ENCODE results near the gene CHRNA9. TPM values are rescaled to one million over a fixed set of nuclear protein-coding genes. Genes with fewer than 3 reads are reported as not detected.

CHRNA9 gene
- total RNA-seq, 1 donor from 2014 or later, result not detected

- Mint-ChIP-seq H3K27me3 (ENCODE audit: unreplicated experiment) (no peaks in the 10 kb centered on the region), H3K9me3 (ENCODE audit: unreplicated experiment) (no peaks in the 10 kb centered on the region), H3K36me3 (ENCODE audit: low read depth, unreplicated experiment) (no peaks in the 10 kb centered on the region), H3K4me3 (ENCODE audit: unreplicated experiment) (no peak overlapping the region), H3K4me1 (ENCODE audit: unreplicated experiment) (peaks cover 20% of the 10 kb centered on the region), H3K27ac (ENCODE audit: unreplicated experiment) (no peak overlapping the region)
- TF ChIP-seq, protein P1, sequence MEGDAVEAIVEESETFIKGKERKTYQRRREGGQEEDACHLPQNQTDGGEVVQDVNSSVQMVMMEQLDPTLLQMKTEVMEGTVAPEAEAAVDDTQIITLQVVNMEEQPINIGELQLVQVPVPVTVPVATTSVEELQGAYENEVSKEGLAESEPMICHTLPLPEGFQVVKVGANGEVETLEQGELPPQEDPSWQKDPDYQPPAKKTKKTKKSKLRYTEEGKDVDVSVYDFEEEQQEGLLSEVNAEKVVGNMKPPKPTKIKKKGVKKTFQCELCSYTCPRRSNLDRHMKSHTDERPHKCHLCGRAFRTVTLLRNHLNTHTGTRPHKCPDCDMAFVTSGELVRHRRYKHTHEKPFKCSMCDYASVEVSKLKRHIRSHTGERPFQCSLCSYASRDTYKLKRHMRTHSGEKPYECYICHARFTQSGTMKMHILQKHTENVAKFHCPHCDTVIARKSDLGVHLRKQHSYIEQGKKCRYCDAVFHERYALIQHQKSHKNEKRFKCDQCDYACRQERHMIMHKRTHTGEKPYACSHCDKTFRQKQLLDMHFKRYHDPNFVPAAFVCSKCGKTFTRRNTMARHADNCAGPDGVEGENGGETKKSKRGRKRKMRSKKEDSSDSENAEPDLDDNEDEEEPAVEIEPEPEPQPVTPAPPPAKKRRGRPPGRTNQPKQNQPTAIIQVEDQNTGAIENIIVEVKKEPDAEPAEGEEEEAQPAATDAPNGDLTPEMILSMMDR (IDR thresholded peaks at IDR 0.05; ENCODE audit: unreplicated experiment), result no peak
- DNase-seq (ENCODE audit: low spot score), result no peak
These were observed 61.0 kb downstream of the CHRNA9 start for GRCh38 chr4:40395908-40396793.

DNA sequence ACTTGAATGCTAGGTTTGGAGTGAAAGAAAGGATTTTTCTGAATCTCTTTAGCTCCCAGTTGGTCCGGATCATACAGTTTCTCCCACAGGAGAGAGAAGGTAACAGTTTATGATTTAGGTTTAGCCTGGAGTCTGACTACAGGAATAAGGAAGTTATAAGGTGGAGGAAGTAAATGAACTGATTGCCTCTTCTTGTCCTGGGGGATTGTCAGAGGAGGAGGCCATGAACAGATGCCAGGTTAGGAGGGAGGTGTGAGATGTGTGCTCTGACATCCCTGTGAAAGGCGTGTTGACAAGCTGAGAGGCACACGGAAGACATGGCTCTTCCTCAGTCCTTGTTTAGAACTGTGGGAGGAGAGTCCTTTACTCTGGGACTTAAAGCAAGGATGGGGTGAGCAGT, 64.4 kb downstream of the CHRNA9 start:
- peaks cover 12% of the 10 kb centered on the region for H3K4me1 Mint-ChIP-seq (ENCODE audit: unreplicated experiment)
- no peaks in the 10 kb centered on the region for H3K36me3 Mint-ChIP-seq (ENCODE audit: low read depth, unreplicated experiment)
- no peak overlapping the region for H3K4me3 Mint-ChIP-seq (ENCODE audit: unreplicated experiment)
- H3K27ac Mint-ChIP-seq (ENCODE audit: unreplicated experiment), result no peak overlapping the region
- TF ChIP-seq, protein P1 (IDR thresholded peaks at IDR 0.05; ENCODE audit: unreplicated experiment), result no peak
- no peaks in the 10 kb centered on the region for H3K9me3 Mint-ChIP-seq (ENCODE audit: unreplicated experiment)
- DNase-seq (ENCODE audit: low spot score), result no peak
- no peaks in the 10 kb centered on the region for H3K27me3 Mint-ChIP-seq (ENCODE audit: unreplicated experiment)

DNA sequence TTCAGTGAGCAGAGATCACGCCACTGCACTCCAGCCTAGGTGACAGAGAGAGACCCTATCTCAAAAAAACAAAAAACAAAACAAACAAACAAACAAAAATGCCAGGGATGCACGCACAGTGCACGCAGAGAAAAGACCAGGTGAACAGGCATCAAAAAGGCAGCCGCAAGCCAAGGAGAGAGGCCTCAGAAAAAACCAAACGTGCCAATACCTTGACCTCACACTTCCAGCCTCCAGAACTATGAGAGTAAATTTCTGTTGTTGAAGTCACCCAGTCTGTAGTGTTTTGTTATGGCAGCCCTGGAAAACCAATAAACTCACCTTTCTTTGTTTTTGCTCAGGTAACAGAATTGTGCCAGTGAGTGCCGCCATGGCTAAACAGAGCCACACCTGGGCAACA, 66.0 kb downstream of the CHRNA9 start:
- H3K9me3 Mint-ChIP-seq (ENCODE audit: unreplicated experiment), result no peaks in the 10 kb centered on the region
- H3K27ac Mint-ChIP-seq (ENCODE audit: unreplicated experiment), result no peak overlapping the region
- TF ChIP-seq, protein P1 (IDR thresholded peaks at IDR 0.05; ENCODE audit: unreplicated experiment), result no peak
- H3K4me3 Mint-ChIP-seq (ENCODE audit: unreplicated experiment), result no peak overlapping the region
- H3K4me1 Mint-ChIP-seq (ENCODE audit: unreplicated experiment), result peaks cover 8% of the 10 kb centered on the region
- DNase-seq (ENCODE audit: low spot score), result no peak
- no peaks in the 10 kb centered on the region for H3K36me3 Mint-ChIP-seq (ENCODE audit: low read depth, unreplicated experiment)
- H3K27me3 Mint-ChIP-seq (ENCODE audit: unreplicated experiment), result no peaks in the 10 kb centered on the region

- Mint-ChIP-seq H3K36me3 (ENCODE audit: low read depth, unreplicated experiment) (no peaks in the 10 kb centered on the region), H3K27ac (ENCODE audit: unreplicated experiment) (no peak overlapping the region), H3K9me3 (ENCODE audit: unreplicated experiment) (no peaks in the 10 kb centered on the region), H3K4me1 (ENCODE audit: unreplicated experiment) (peaks cover 4% of the 10 kb centered on the region), H3K27me3 (ENCODE audit: unreplicated experiment) (no peaks in the 10 kb centered on the region), H3K4me3 (ENCODE audit: unreplicated experiment) (no peak overlapping the region)
- no peak for DNase-seq (ENCODE audit: low spot score)
- TF ChIP-seq, protein P1 (IDR thresholded peaks at IDR 0.05; ENCODE audit: unreplicated experiment), result no peak
These were observed 66.5 kb downstream of the CHRNA9 start for GRCh38 chr4:40401631-40402030.

DNA sequence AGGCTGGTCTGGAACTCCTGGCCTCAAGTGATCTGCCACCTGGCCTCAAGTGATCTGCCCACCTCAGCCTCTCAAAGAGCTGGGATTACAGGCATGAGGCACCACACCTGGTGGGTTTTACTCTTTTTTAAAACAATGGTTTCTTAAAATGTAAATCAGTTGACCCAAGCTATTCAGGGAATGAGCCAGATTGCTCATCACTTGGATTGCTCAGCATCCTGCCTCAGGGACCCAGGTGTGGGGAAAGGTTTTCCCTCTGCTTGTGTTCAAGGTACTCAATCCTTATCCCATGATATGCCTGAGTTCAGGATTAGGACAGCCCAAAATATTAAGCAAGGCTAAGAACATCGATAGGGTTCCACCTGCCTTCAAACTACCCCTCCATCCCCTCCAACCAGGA, 67.4 kb downstream of the CHRNA9 start:
- no peak overlapping the region for H3K4me3 Mint-ChIP-seq (ENCODE audit: unreplicated experiment)
- peaks cover 4% of the 10 kb centered on the region for H3K4me1 Mint-ChIP-seq (ENCODE audit: unreplicated experiment)
- DNase-seq (ENCODE audit: low spot score), result no peak
- no peaks in the 10 kb centered on the region for H3K27me3 Mint-ChIP-seq (ENCODE audit: unreplicated experiment)
- TF ChIP-seq, protein P1 (IDR thresholded peaks at IDR 0.05; ENCODE audit: unreplicated experiment), result no peak
- H3K27ac Mint-ChIP-seq (ENCODE audit: unreplicated experiment), result no peak overlapping the region
- H3K9me3 Mint-ChIP-seq (ENCODE audit: unreplicated experiment), result peaks cover 5% of the 10 kb centered on the region
- H3K36me3 Mint-ChIP-seq (ENCODE audit: low read depth, unreplicated experiment), result peaks cover 5% of the 10 kb centered on the region
